Lung (tissue), 12 donors: ENCODE results near the gene USP24. TPM values are rescaled to one million over a fixed set of nuclear protein-coding genes. Genes with fewer than 3 reads are reported as not detected.

Source experiments
- ATAC-seq: fragments of 200-7000 bp; cut with Tn5 transposase; one replicate; pipeline ENCODE4 v1.9.1; 2020; ENCODE audit warnings: moderate number of reproducible peaks; ENCODE audit not compliant: insufficient read depth, low FRiP score
- DNase-seq, 3 donors: peaks; one replicate each; pipeline ENCODE4 v3.0.0-alpha.2; 2013 to 2017
- H3K27ac ChIP-seq, 2 donors: one replicate each; pipeline ENCODE4 v1.5.1; 2013; ENCODE audit warnings: mild to moderate bottlenecking in 2 of 2, moderate library complexity in 2 of 2, control low read depth in 1 of 2, inconsistent platforms in 1 of 2, low read depth in 1 of 2, low read length in 1 of 2
- H3K27me3 ChIP-seq, 3 donors: one replicate each; pipeline ENCODE4 v1.5.1; 2013; ENCODE audit warnings: low read length in 2 of 3; ENCODE audit not compliant: control insufficient read depth in 3 of 3, insufficient read depth in 3 of 3
- H3K36me3 ChIP-seq, 4 donors: one replicate each; pipeline ENCODE4 v1.5.1; 2013; ENCODE audit warnings: low read length in 4 of 4, mild to moderate bottlenecking in 1 of 4, moderate library complexity in 1 of 4; ENCODE audit not compliant: control insufficient read depth in 4 of 4, insufficient read depth in 4 of 4
- H3K4me1 ChIP-seq, 5 donors: one replicate each; pipeline ENCODE4 v1.5.1; 2013; ENCODE audit warnings: low read length in 5 of 5, mild to moderate bottlenecking in 2 of 5, moderate library complexity in 1 of 5; ENCODE audit not compliant: control insufficient read depth in 5 of 5, insufficient read depth in 5 of 5
- H3K4me3 ChIP-seq: one replicate; pipeline ENCODE4 v1.5.1; 2013; ENCODE audit warnings: mild to moderate bottlenecking, control low read depth, moderate library complexity
- H3K9ac ChIP-seq, 2 donors: one replicate each; pipeline ENCODE4 v1.5.1; 2013; ENCODE audit warnings: low read length in 2 of 2, control low read depth in 1 of 2; ENCODE audit not compliant: insufficient read depth in 1 of 2
- H3K9me3 ChIP-seq, 4 donors: one replicate each; pipeline ENCODE4 v1.5.1; 2013; ENCODE audit warnings: low read length in 3 of 4, mild to moderate bottlenecking in 1 of 4, moderate library complexity in 1 of 4; ENCODE audit not compliant: control insufficient read depth in 4 of 4, insufficient read depth in 3 of 4
- CTCF ChIP-seq: IDR thresholded peaks from 2 replicates; pipeline ENCODE4 v1.5.1; 2012; ENCODE audit warnings: mild to moderate bottlenecking; ENCODE audit errors: control extremely low read depth, extremely low read depth
- WGBS, 2 donors: extraction: QIAGEN DNeasy Blood & Tissue Kit; methylation state at CpG; one replicate each; pipeline ENCODE4 v1.1.7; 2013; 5-methylcytosine and 5-hydroxymethylcytosine counted together
- polyA plus RNA-seq, 2 donors: library from polyadenylated mRNA; stranded (reverse); fragments of 200-250 nt; gene quantifications; one replicate each; pipeline ENCODE4 v1.2.1, GENCODE V29; 2013
- total RNA-seq, 2 donors: library from RNA; depleted of rRNA in 1 of 2; stranded (reverse); fragments of >200 nt in 1 of 2; gene quantifications; one replicate each; pipeline ENCODE4 v1.2.1, GENCODE V29; 2014 to 2021
- donor health status: control.
- donor health status: control.
- donor health status: Bipolar disorder and iron deficiency.
- donor health status: healthy.
- donor health status: DM: yes; HTN: yes; CAD: no.

The USP24 gene
- total and polyA plus RNA-seq, 4 donors, result 7.8 to 77.8 (median 23.6) TPM

GRCh38 chr1:55222152-55222551, 7.0 kb upstream of the USP24 start:
- no peaks in the 10 kb centered on the region for H3K36me3 ChIP-seq
- ATAC-seq (no peak), DNase-seq (no peak)
- 81% methylated on average over 6 of the region's 6 CpGs for WGBS, 2 donors
- no peaks in the 10 kb centered on the region for H3K27me3 ChIP-seq
- H3K9ac ChIP-seq, result no peak overlapping the region
- no peak for TF ChIP-seq CTCF
- H3K27ac ChIP-seq, result no peak overlapping the region
- H3K4me3 ChIP-seq, result no peak overlapping the region
- no peaks in the 10 kb centered on the region for H3K9me3 ChIP-seq
- H3K4me1 ChIP-seq, result peaks cover 0 to 5% (median 0%) of the 10 kb centered on the region in 5 donors

- ATAC-seq, result no peak
- H3K9ac ChIP-seq, result no peak overlapping the region
- H3K27ac ChIP-seq, result peak overlapping the region in 1 of 2 donors; percentile 29
- peaks cover 0 to 4% (median 0%) of the 10 kb centered on the region in 4 donors for H3K36me3 ChIP-seq
- no peak overlapping the region for H3K4me3 ChIP-seq
- no peak for TF ChIP-seq CTCF
- no peaks in the 10 kb centered on the region for H3K27me3 ChIP-seq
- WGBS, 2 donors, result 22 to 30% methylated on average over 6 of the region's 6 CpGs
- DNase-seq, result peak in 2 of 3 donors; percentile 60 to 72
- H3K9me3 ChIP-seq, result no peaks in the 10 kb centered on the region
- peaks cover 0 to 28% (median 6%) of the 10 kb centered on the region in 5 donors for H3K4me1 ChIP-seq
Measured at GRCh38 chr1:55217226-55217986, 2.2 kb upstream of the USP24 start.

- WGBS, 2 donors, result 20 to 29% methylated on average over 9 of the region's 9 CpGs
- no peaks in the 10 kb centered on the region for H3K27me3 ChIP-seq
- peak overlapping the region; percentile 98 to 99 for H3K27ac ChIP-seq
- peaks cover 0 to 41% (median 8%) of the 10 kb centered on the region in 5 donors for H3K4me1 ChIP-seq
- no peaks in the 10 kb centered on the region for H3K9me3 ChIP-seq
- ATAC-seq, result no peak
- peak overlapping the region; percentile 84 for H3K4me3 ChIP-seq
- no peak for DNase-seq
- no peak for TF ChIP-seq CTCF
- peaks cover 0 to 4% (median 0%) of the 10 kb centered on the region in 4 donors for H3K36me3 ChIP-seq
- peak overlapping the region; percentile 64 to 65 for H3K9ac ChIP-seq
Measured at GRCh38 chr1:55216096-55216495, 932 bp upstream of the USP24 start.

GRCh38 chr1:55214934-55215193, 300 bp downstream of the USP24 start:
- 0% methylated on average over 28 to 29 of the region's 29 CpGs for WGBS, 2 donors

More at GRCh38 chr1:55214934-55215193, 300 bp downstream of the USP24 start:
- peaks cover 0 to 4% (median 0%) of the 10 kb centered on the region in 4 donors for H3K36me3 ChIP-seq
- peaks cover 0 to 46% (median 8%) of the 10 kb centered on the region in 5 donors for H3K4me1 ChIP-seq
- peak overlapping the region; percentile 98 to 99 for H3K27ac ChIP-seq
- DNase-seq (peak; percentile 48 to 59 (median 56)), ATAC-seq (peak; percentile 23)
- no peak for TF ChIP-seq CTCF
- no peaks in the 10 kb centered on the region for H3K27me3 ChIP-seq
- peak overlapping the region; percentile 84 for H3K4me3 ChIP-seq
- H3K9ac ChIP-seq, result peak overlapping the region in 1 of 2 donors; percentile 66
- no peaks in the 10 kb centered on the region for H3K9me3 ChIP-seq
